Kidney (tissue), 14 donors: ENCODE measurements around the gene SATB1. TPM values are rescaled to one million over a fixed set of nuclear protein-coding genes. Genes with fewer than 3 reads are reported as not detected.

Experiments used
- DNase-seq, 5 donors: peaks; one replicate each; pipeline ENCODE4 v3.0.0-alpha.2; 2013 to 2020
- FAIRE-seq: peaks from 2 replicates; lab custom pipeline; 2012; peaks lifted over from hg19 to GRCh38; lab: Jason Lieb, UNC
- H3K27ac ChIP-seq, 2 donors: one replicate each; pipeline ENCODE4 v1.7.0; 2013; ENCODE audit warnings: low read depth in 2 of 2, low read length in 2 of 2, inconsistent platforms in 1 of 2
- H3K27me3 ChIP-seq: one replicate; pipeline ENCODE4 v1.7.1; 2013; ENCODE audit warnings: low read length, inconsistent platforms; ENCODE audit not compliant: control insufficient read depth, insufficient read depth
- H3K36me3 ChIP-seq, 3 donors: one replicate each; pipeline versions ENCODE4 v1.7.0 to v1.7.1; 2013; ENCODE audit warnings: low read length in 3 of 3, control low read depth in 1 of 3, inconsistent platforms in 1 of 3; ENCODE audit not compliant: insufficient read depth in 3 of 3, control insufficient read depth in 2 of 3
- H3K4me1 ChIP-seq, 3 donors: one replicate each; pipeline versions ENCODE4 v1.7.0 to v1.7.1; 2013; ENCODE audit warnings: low read length in 3 of 3, inconsistent platforms in 1 of 3, low read depth in 1 of 3; ENCODE audit not compliant: control insufficient read depth in 2 of 3, insufficient read depth in 2 of 3
- H3K4me3 ChIP-seq, 3 donors: one replicate each; pipeline versions ENCODE4 v1.7.0 to v1.8.1; 2013; ENCODE audit warnings: low read length in 3 of 3, control low read depth in 1 of 3, inconsistent platforms in 1 of 3
- H3K9ac ChIP-seq, 3 donors: one replicate each; pipeline versions ENCODE4 v1.7.0 to v1.7.1; 2013; ENCODE audit warnings: low read length in 3 of 3, control low read depth in 1 of 3, inconsistent platforms in 1 of 3
- H3K9me3 ChIP-seq, 3 donors: one replicate each; pipeline versions ENCODE4 v1.7.0 to v1.7.1; 2013; ENCODE audit warnings: low read length in 3 of 3, control low read depth in 1 of 3, inconsistent platforms in 1 of 3; ENCODE audit not compliant: control insufficient read depth in 2 of 3, insufficient read depth in 1 of 3
- intact Hi-C: fragments of 100-400 bp; cut with DNase I; formaldehyde crosslinking; loops from one replicate; pipeline ENCODE4 v1.11.1; 2022
- polyA plus RNA-seq: library from polyadenylated mRNA; stranded (reverse); fragments of 350-450 nt; fragmentation: Illumina TruSeq; extraction: RNeasy Lipid Tissue Mini Kit (QIAGEN cat#74804); gene quantifications from one replicate; pipeline ENCODE4 v1.2.3, GENCODE V29; 2014; ENCODE audit warnings: low read depth, low replicate concordance; ENCODE audit not compliant: insufficient read depth
- total RNA-seq: library from RNA; stranded (reverse); fragmentation: NEBNext Ultra II Directional; extraction: Animal tissue kit (Norgen Biotek cat#: 25700); gene quantifications from one replicate; pipeline ENCODE4 v1.2.1, GENCODE V29; 2021
- TF ChIP-seq, protein P1 (sequence below): IDR thresholded peaks from 3 replicates; pipeline ENCODE4 v1.5.1; 2012; ENCODE audit warnings: mild to moderate bottlenecking, moderate library complexity, borderline replicate concordance; ENCODE audit not compliant: insufficient read depth; ENCODE audit errors: extremely low read depth
- donor health status: control.
- donor health status: control.
- donor health status: control.
- donor health status: control.
- donor health status: control.
- donor health status: DM: yes; HTN: yes; CAD: no.
- donor health status: Normal renal cell carcinoma (clear cell type).

The SATB1 gene
- total and polyA plus RNA-seq, 2 donors from 2014 or later: 6.2 to 22.2 TPM

DNA sequence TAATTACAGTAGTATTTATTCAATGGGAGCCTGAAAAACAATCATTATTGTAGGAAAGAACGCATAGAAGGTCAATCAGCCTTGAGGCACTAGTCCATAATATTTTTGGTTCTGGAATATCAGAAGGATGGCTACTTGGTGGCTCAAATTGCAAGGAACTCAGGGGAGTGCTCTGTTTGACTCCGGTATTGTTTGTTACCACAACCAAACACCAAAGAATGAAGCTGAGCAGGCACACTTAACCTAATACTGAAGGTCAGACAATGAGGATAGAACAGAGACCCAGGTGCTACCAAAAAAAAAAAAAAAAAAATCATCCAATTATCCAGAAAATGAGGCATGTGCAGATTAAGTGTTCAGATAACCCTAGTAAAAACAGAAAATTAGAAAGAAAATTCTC, 11.1 kb upstream of the SATB1 start:
- H3K4me3 ChIP-seq: no peak overlapping the region
- FAIRE-seq (no peak), DNase-seq (no peak)
- H3K36me3 ChIP-seq: no peaks in the 10 kb centered on the region
- H3K4me1 ChIP-seq: no peaks in the 10 kb centered on the region
- H3K27ac ChIP-seq: no peak overlapping the region
- TF ChIP-seq, protein P1, sequence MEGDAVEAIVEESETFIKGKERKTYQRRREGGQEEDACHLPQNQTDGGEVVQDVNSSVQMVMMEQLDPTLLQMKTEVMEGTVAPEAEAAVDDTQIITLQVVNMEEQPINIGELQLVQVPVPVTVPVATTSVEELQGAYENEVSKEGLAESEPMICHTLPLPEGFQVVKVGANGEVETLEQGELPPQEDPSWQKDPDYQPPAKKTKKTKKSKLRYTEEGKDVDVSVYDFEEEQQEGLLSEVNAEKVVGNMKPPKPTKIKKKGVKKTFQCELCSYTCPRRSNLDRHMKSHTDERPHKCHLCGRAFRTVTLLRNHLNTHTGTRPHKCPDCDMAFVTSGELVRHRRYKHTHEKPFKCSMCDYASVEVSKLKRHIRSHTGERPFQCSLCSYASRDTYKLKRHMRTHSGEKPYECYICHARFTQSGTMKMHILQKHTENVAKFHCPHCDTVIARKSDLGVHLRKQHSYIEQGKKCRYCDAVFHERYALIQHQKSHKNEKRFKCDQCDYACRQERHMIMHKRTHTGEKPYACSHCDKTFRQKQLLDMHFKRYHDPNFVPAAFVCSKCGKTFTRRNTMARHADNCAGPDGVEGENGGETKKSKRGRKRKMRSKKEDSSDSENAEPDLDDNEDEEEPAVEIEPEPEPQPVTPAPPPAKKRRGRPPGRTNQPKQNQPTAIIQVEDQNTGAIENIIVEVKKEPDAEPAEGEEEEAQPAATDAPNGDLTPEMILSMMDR: no peak
- H3K9me3 ChIP-seq: no peaks in the 10 kb centered on the region
- intact Hi-C loops: no loop called here
- H3K27me3 ChIP-seq: peaks cover 6% of the 10 kb centered on the region
- H3K9ac ChIP-seq: no peak overlapping the region

DNA sequence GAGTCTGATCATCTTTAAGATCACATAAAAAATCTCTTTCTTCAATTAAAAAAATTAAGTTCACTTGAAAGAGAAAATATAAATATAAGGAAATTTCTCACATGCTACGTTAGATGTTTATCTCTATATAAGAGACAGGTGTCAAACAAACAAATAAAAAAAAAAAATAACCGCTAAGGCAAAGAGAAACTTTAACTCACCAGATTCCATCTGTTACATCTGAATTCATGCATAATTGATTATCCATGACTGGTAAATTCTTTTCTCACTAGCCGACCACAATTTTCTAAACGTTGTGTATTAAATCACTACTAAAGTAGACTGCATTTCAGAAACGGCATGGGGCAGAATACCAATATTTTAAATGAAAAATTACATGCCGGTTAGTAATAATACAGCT, 9.6 kb upstream of the SATB1 start:
- Histone ChIP-seq H3K4me3 (no peak overlapping the region), H3K27ac (no peak overlapping the region), H3K36me3 (no peaks in the 10 kb centered on the region), H3K9me3 (no peaks in the 10 kb centered on the region), H3K9ac (no peak overlapping the region), H3K4me1 (no peaks in the 10 kb centered on the region), H3K27me3 (no peaks in the 10 kb centered on the region)
- no peak for FAIRE-seq
- DNase-seq: no peak
- TF ChIP-seq, protein P1: no peak
- intact Hi-C loops: no loop called here

DNA sequence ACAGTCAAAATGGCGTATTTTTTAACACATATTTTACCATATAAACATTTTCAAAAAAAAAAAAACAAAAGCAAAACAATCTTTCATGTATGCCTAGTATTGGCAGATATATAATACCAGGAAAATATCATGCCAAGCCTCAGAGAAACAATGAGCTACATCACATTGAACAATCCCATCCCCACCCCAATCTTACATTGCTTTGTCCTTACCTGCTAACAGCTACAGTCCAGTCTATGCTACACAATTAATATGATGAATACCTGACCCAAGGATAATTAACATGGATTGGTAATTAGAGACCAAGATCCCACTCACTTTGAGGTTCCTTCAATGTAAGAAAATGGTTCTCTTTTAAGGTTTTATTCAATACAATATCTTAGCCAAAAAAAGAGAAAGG, 7.6 kb upstream of the SATB1 start:
- intact Hi-C loops: no loop called here
- FAIRE-seq: no peak
- TF ChIP-seq, protein P1: no peak
- no peak overlapping the region for H3K27ac ChIP-seq
- DNase-seq: no peak
- no peaks in the 10 kb centered on the region for H3K27me3 ChIP-seq
- H3K9ac ChIP-seq: no peak overlapping the region
- H3K36me3 ChIP-seq: no peaks in the 10 kb centered on the region
- H3K4me3 ChIP-seq: no peak overlapping the region
- H3K4me1 ChIP-seq: no peaks in the 10 kb centered on the region
- H3K9me3 ChIP-seq: no peaks in the 10 kb centered on the region

DNA sequence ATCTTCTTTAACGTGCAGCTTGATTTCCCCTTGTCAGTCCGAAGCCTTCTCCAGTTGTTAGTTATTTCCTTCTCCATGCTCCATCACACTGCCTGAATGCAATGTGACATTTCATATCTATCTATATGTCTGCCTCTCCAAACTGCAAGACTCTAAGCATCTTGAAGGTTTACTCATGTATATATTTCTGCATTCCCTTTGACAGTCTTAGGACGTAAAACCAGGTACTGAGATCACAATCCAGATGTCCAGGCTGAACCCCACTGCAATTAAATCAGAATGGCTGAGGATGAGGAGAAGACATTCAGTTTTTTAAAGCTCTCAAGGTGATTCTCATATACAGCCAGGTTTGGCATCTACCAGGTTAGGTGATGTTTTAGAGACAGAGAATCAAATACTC, 6.1 kb upstream of the SATB1 start:
- no peak overlapping the region for H3K9ac ChIP-seq
- no peaks in the 10 kb centered on the region for H3K27me3 ChIP-seq
- TF ChIP-seq, protein P1: no peak
- no peak overlapping the region for H3K4me3 ChIP-seq
- no peaks in the 10 kb centered on the region for H3K4me1 ChIP-seq
- intact Hi-C loops: no loop called here
- H3K36me3 ChIP-seq: no peaks in the 10 kb centered on the region
- H3K27ac ChIP-seq: no peak overlapping the region
- H3K9me3 ChIP-seq: no peaks in the 10 kb centered on the region
- no peak for DNase-seq
- FAIRE-seq: no peak
